Testis (tissue), 2 donors: ENCODE results near the gene CDK5R1.

Source experiments
- POLR2A ChIP-seq: fragments of 450-650 bp; IDR thresholded peaks from one replicate; pipeline ENCODE4 v1.6.1; 2017; ENCODE audit warnings: antibody characterized with exemption, mild to moderate bottlenecking, moderate library complexity
- TF ChIP-seq, protein P1 (sequence below), 3 experiments: fragments of 450-650 bp in 2 of 3; fragments of 200-600 bp in 1 of 3; sonication (generic) in 1 of 3; IDR thresholded peaks; one replicate each; pipeline ENCODE4 v1.5.1; 2016 to 2019; ENCODE audit warnings: antibody characterized with exemption in 3 of 3, mild to moderate bottlenecking in 2 of 3, moderate library complexity in 1 of 3

DNA sequence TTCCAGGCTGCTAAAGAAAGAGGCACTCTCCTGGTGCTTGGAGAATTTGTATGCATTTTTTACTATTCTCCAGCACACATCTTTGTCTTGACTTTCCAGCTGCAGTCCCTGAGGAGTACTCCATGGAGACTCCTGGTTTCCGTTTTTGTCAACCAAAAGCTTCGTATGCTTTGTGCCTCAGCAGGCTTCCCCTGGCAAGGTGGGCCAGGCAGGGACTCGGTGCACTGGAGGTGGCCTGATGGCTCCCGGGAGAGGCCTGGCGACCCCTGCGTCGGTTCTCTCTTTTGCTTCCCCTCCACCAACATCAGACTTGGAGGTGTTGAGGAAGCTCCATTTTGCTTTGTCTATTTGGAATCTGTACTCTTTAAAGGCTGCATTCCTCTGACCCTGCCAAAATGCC is 23.7 kb downstream of the CDK5R1 start:
- TF ChIP-seq, protein P1, sequence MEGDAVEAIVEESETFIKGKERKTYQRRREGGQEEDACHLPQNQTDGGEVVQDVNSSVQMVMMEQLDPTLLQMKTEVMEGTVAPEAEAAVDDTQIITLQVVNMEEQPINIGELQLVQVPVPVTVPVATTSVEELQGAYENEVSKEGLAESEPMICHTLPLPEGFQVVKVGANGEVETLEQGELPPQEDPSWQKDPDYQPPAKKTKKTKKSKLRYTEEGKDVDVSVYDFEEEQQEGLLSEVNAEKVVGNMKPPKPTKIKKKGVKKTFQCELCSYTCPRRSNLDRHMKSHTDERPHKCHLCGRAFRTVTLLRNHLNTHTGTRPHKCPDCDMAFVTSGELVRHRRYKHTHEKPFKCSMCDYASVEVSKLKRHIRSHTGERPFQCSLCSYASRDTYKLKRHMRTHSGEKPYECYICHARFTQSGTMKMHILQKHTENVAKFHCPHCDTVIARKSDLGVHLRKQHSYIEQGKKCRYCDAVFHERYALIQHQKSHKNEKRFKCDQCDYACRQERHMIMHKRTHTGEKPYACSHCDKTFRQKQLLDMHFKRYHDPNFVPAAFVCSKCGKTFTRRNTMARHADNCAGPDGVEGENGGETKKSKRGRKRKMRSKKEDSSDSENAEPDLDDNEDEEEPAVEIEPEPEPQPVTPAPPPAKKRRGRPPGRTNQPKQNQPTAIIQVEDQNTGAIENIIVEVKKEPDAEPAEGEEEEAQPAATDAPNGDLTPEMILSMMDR (IDR thresholded peaks at IDR 0.05), result no peak
- no peak for TF ChIP-seq POLR2A
